HL-60 (cell line): ENCODE data around the gene FAM151A.

ENCODE experiments used
- POLR2AphosphoS5 ChIP-seq: IDR thresholded peaks from 2 replicates; pipeline ENCODE4 v1.6.1; 2012; ENCODE audit warnings: low read depth
- TF ChIP-seq, protein P1 (sequence below): IDR thresholded peaks from one replicate; pipeline ENCODE4 v1.5.1; 2011; ENCODE audit warnings: low read length, control low read depth, inconsistent platforms; ENCODE audit not compliant: insufficient read depth

DNA sequence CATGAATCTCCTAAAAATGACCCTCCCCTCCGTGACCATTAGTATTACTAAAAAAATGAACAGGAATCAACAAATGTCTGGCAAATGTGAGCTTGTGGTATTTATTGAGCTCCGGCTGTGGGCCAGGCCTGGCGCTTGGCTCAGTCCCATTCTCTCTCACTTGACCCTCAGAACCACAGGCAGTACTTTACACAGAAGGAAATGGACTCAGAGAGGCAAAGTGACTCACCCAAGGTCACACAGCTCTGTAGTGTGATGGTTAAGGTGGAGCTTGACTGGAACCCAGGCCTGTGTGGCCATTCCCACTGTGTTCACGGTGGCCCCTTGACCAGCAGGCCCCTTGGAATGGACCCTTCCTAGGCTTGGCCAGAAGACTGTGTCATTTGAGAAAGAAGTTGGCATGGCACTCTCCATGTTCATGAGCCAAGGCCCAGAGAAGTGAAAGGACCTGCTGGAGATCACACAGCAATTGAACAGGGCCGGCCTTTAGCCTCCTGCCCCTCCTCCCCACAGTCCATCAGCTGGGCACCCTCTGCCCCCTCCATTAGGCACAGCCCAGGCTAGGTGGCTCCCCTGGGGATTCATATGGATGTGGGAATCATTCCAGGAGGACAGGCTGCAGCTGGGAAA, 32.1 kb downstream of the FAM151A start:
- TF ChIP-seq, protein P1, sequence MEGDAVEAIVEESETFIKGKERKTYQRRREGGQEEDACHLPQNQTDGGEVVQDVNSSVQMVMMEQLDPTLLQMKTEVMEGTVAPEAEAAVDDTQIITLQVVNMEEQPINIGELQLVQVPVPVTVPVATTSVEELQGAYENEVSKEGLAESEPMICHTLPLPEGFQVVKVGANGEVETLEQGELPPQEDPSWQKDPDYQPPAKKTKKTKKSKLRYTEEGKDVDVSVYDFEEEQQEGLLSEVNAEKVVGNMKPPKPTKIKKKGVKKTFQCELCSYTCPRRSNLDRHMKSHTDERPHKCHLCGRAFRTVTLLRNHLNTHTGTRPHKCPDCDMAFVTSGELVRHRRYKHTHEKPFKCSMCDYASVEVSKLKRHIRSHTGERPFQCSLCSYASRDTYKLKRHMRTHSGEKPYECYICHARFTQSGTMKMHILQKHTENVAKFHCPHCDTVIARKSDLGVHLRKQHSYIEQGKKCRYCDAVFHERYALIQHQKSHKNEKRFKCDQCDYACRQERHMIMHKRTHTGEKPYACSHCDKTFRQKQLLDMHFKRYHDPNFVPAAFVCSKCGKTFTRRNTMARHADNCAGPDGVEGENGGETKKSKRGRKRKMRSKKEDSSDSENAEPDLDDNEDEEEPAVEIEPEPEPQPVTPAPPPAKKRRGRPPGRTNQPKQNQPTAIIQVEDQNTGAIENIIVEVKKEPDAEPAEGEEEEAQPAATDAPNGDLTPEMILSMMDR: no peak
- no peak for TF ChIP-seq POLR2AphosphoS5
